Liver (tissue), 3 donors: ENCODE results near the gene KLHL14.

Source experiments
- EGR1 ChIP-seq, 2 donors: IDR thresholded peaks; 2 replicates each; pipeline ENCODE4 v1.6.1; 2016 to 2018; ENCODE audit warnings: antibody characterized with exemption in 2 of 2, low read depth in 2 of 2
- RAD21 ChIP-seq, 2 donors: IDR thresholded peaks; 2 replicates each; pipeline ENCODE4 v1.6.1; 2016; ENCODE audit warnings: antibody characterized with exemption in 2 of 2, mild to moderate bottlenecking in 2 of 2
- REST ChIP-seq: IDR thresholded peaks from 2 replicates; pipeline ENCODE4 v1.6.1; 2016; ENCODE audit warnings: antibody characterized with exemption, mild to moderate bottlenecking
- RXRA ChIP-seq, 2 donors: IDR thresholded peaks; 2 replicates each; pipeline ENCODE4 v1.6.1; 2017 to 2018; ENCODE audit warnings: antibody characterized with exemption in 2 of 2, mild to moderate bottlenecking in 1 of 2
- TAF1 ChIP-seq: conservative IDR thresholded peaks from 2 replicates; pipeline ENCODE4 v1.6.1; 2016; ENCODE audit warnings: antibody characterized with exemption, mild to moderate bottlenecking
- TF ChIP-seq, protein P1 (sequence below): IDR thresholded peaks from 2 replicates; pipeline ENCODE4 v1.6.1; 2016; ENCODE audit warnings: antibody characterized with exemption
- TF ChIP-seq, protein P2 (sequence below): fragments of 150-350 bp; IDR thresholded peaks from 2 replicates; pipeline ENCODE4 v1.5.1; 2017; ENCODE audit warnings: improper control_type of control experiment, low read depth, low read length; ENCODE audit not compliant: missing input control
- TF ChIP-seq, protein P3 (sequence below): IDR thresholded peaks from 2 replicates; pipeline ENCODE4 v1.6.1; 2016; ENCODE audit warnings: antibody characterized with exemption
- donor health status: healthy.
- donor health status: healthy.

- TF ChIP-seq, protein P1, sequence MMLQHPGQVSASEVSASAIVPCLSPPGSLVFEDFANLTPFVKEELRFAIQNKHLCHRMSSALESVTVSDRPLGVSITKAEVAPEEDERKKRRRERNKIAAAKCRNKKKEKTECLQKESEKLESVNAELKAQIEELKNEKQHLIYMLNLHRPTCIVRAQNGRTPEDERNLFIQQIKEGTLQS = no peak
- TF ChIP-seq, protein P2, sequence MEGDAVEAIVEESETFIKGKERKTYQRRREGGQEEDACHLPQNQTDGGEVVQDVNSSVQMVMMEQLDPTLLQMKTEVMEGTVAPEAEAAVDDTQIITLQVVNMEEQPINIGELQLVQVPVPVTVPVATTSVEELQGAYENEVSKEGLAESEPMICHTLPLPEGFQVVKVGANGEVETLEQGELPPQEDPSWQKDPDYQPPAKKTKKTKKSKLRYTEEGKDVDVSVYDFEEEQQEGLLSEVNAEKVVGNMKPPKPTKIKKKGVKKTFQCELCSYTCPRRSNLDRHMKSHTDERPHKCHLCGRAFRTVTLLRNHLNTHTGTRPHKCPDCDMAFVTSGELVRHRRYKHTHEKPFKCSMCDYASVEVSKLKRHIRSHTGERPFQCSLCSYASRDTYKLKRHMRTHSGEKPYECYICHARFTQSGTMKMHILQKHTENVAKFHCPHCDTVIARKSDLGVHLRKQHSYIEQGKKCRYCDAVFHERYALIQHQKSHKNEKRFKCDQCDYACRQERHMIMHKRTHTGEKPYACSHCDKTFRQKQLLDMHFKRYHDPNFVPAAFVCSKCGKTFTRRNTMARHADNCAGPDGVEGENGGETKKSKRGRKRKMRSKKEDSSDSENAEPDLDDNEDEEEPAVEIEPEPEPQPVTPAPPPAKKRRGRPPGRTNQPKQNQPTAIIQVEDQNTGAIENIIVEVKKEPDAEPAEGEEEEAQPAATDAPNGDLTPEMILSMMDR = no peak
- TF ChIP-seq, protein P3, sequence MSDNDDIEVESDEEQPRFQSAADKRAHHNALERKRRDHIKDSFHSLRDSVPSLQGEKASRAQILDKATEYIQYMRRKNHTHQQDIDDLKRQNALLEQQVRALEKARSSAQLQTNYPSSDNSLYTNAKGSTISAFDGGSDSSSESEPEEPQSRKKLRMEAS = no peak
- TF ChIP-seq RAD21 (IDR thresholded peaks at IDR 0.05) (no peak), EGR1 (IDR thresholded peaks at IDR 0.05; ENCODE audit: low read depth in 2 of 2) (no peak), RXRA (IDR thresholded peaks at IDR 0.05) (no peak), REST (no peak), TAF1 (no peak)
These were observed 2.8 kb upstream of the KLHL14 start for GRCh38 chr18:32775628-32776027.
